Neuronal stem cell (in vitro differentiated cells): ENCODE data around the gene TIMM21.

Experiments used
- DNase-seq: peaks from one replicate; pipeline ENCODE4 v3.0.0-alpha.2; 2013; ENCODE audit warnings: low spot score
- H2AFZ ChIP-seq: one replicate; pipeline ENCODE4 v1.6.1; 2013; ENCODE audit warnings: mild to moderate bottlenecking, low read length, inconsistent platforms
- H2AK5ac ChIP-seq: 2 replicates; pipeline ENCODE4 v1.6.1; 2013; ENCODE audit warnings: low read depth, mild to moderate bottlenecking, inconsistent platforms, low read length, moderate library complexity, mixed read lengths
- H2BK120ac ChIP-seq: 2 replicates; pipeline ENCODE4 v1.6.1; 2013; ENCODE audit warnings: low read depth, mild to moderate bottlenecking, inconsistent platforms, low read length, moderate library complexity, mixed read lengths
- H2BK12ac ChIP-seq: one replicate; pipeline ENCODE4 v1.6.1; 2013; ENCODE audit warnings: low read length, inconsistent platforms
- H2BK15ac ChIP-seq: 2 replicates; pipeline ENCODE4 v1.6.1; 2013; ENCODE audit warnings: mild to moderate bottlenecking, low read length, inconsistent platforms, mixed read lengths
- H2BK5ac ChIP-seq: one replicate; pipeline ENCODE4 v1.6.1; 2013; ENCODE audit warnings: inconsistent platforms, mild to moderate bottlenecking, low read length, moderate library complexity
- H3K14ac ChIP-seq: one replicate; pipeline ENCODE4 v1.6.1; 2013; ENCODE audit warnings: low read length, inconsistent platforms
- H3K18ac ChIP-seq: 2 replicates; pipeline ENCODE4 v1.6.1; 2013; ENCODE audit warnings: low read length, inconsistent platforms
- H3K23ac ChIP-seq: 2 replicates; pipeline ENCODE4 v1.6.1; 2013; ENCODE audit warnings: low read depth, mild to moderate bottlenecking, mixed read lengths, low read length, inconsistent platforms; ENCODE audit not compliant: poor library complexity
- H3K27ac ChIP-seq: replicated peaks from 3 replicates; pipeline ENCODE4 v1.5.1; 2013; ENCODE audit warnings: low read length, inconsistent platforms
- H3K27me3 ChIP-seq, 3 experiments: 2 replicates each; pipeline ENCODE4 v1.6.1; 2013; ENCODE audit warnings: low read length in 3 of 3, mild to moderate bottlenecking in 2 of 3, inconsistent platforms in 1 of 3, low read depth in 1 of 3, mixed read lengths in 1 of 3, moderate library complexity in 1 of 3; ENCODE audit not compliant: control insufficient read depth in 3 of 3, insufficient read depth in 3 of 3
- H3K36me3 ChIP-seq, 2 donors: replicated peaks in 1 of 2; 2 replicates each; pipeline ENCODE4 v1.6.1; 2013; ENCODE audit warnings: low read length in 2 of 2; ENCODE audit not compliant: control insufficient read depth in 2 of 2, insufficient read depth in 2 of 2
- H3K4ac ChIP-seq: 2 replicates; pipeline ENCODE4 v1.6.1; 2013; ENCODE audit warnings: inconsistent platforms, mild to moderate bottlenecking, low read length, moderate library complexity
- H3K4me1 ChIP-seq, 2 donors: 1 replicate in 1 of 2; 2 replicates in 1 of 2; pipeline ENCODE4 v1.6.1; 2013; ENCODE audit warnings: low read length in 2 of 2, low read depth in 1 of 2; ENCODE audit not compliant: control insufficient read depth in 2 of 2, insufficient read depth in 1 of 2
- H3K4me2 ChIP-seq: one replicate; pipeline ENCODE4 v1.6.1; 2013; ENCODE audit warnings: mild to moderate bottlenecking, low read length, inconsistent platforms; ENCODE audit not compliant: insufficient read depth, poor library complexity, severe bottlenecking
- H3K4me3 ChIP-seq, 2 donors: 2 replicates each; pipeline ENCODE4 v1.5.1; 2013; ENCODE audit warnings: low read length in 2 of 2, mild to moderate bottlenecking in 2 of 2, inconsistent platforms in 1 of 2, moderate library complexity in 1 of 2
- H3K79me1 ChIP-seq: one replicate; pipeline ENCODE4 v1.6.1; 2013; ENCODE audit warnings: low read depth, mild to moderate bottlenecking, inconsistent platforms, low read length, moderate library complexity
- H3K9ac ChIP-seq: one replicate; pipeline ENCODE4 v1.6.1; 2013; ENCODE audit warnings: mild to moderate bottlenecking, low read depth, low read length, inconsistent platforms; ENCODE audit not compliant: poor library complexity
- H3K9me3 ChIP-seq, 2 donors: replicated peaks in 1 of 2; 2 replicates each; pipeline versions ENCODE3 to v1.6.1; 2013; ENCODE audit warnings: low read length in 2 of 2, mild to moderate bottlenecking in 2 of 2, inconsistent platforms in 1 of 2, low read depth in 1 of 2, mixed read lengths in 1 of 2, moderate library complexity in 1 of 2; ENCODE audit not compliant: control insufficient read depth in 2 of 2, insufficient read depth in 1 of 2
- H4K8ac ChIP-seq: one replicate; pipeline ENCODE4 v1.6.1; 2013; ENCODE audit warnings: low read depth, mild to moderate bottlenecking, inconsistent platforms, low read length, moderate library complexity
- H4K91ac ChIP-seq: one replicate; pipeline ENCODE4 v1.6.1; 2013; ENCODE audit warnings: low read length, low read depth, mild to moderate bottlenecking, inconsistent platforms; ENCODE audit not compliant: poor library complexity
- WGBS, 2 donors: extraction: QIAGEN DNeasy Blood & Tissue Kit; methylation state at CpG; one replicate each; pipeline ENCODE4 v1.1.7; 2013; ENCODE audit warnings: missing lambda C conversion rate in 2 of 2, mixed read lengths in 1 of 2; ENCODE audit not compliant: insufficient read length in 2 of 2, insufficient replicate concordance in 1 of 2; ENCODE audit errors: extremely low coverage in 2 of 2; 5-methylcytosine and 5-hydroxymethylcytosine counted together

TIMM21 gene

GRCh38 chr18:74123200-74123599, 25.1 kb upstream of the TIMM21 start:
- Histone ChIP-seq H2BK15ac (no peak overlapping the region), H4K91ac (no peak overlapping the region), H3K27ac (no peak overlapping the region), H3K4me1 (peaks cover 6 to 10% of the 10 kb centered on the region in 2 donors), H4K8ac (no peak overlapping the region), H2AFZ (no peak overlapping the region), H3K79me1 (no peaks in the 10 kb centered on the region), H3K4ac (no peak overlapping the region), H3K18ac (no peak overlapping the region), H2AK5ac (no peak overlapping the region), H3K9ac (no peak overlapping the region), H3K14ac (no peak overlapping the region), H3K23ac (no peak overlapping the region), H3K4me2 (no peak overlapping the region), H3K36me3 (no peaks in the 10 kb centered on the region), H2BK120ac (no peak overlapping the region), H2BK12ac (no peak overlapping the region), H3K27me3 (no peaks in the 10 kb centered on the region), H3K9me3 (no peaks in the 10 kb centered on the region), H2BK5ac (no peak overlapping the region), H3K4me3 (no peak overlapping the region)
- no peak for DNase-seq
- no CpG with 5 or more reads among the region's 6 CpGs for WGBS, 2 donors

GRCh38 chr18:74124642-74125041, 23.7 kb upstream of the TIMM21 start:
- no peak overlapping the region for H2BK120ac ChIP-seq
- no peak overlapping the region for H3K4me3 ChIP-seq
- peaks cover 7 to 16% of the 10 kb centered on the region in 2 donors for H3K4me1 ChIP-seq
- no CpG with 5 or more reads among the region's 1 CpG for WGBS, 2 donors
- no peak overlapping the region for H3K18ac ChIP-seq
- H3K4ac ChIP-seq: no peak overlapping the region
- no peak overlapping the region for H2BK15ac ChIP-seq
- H3K79me1 ChIP-seq: no peaks in the 10 kb centered on the region
- no peaks in the 10 kb centered on the region for H3K27me3 ChIP-seq
- no peak overlapping the region for H3K27ac ChIP-seq
- H3K9me3 ChIP-seq: no peaks in the 10 kb centered on the region
- no peak overlapping the region for H3K9ac ChIP-seq
- H3K4me2 ChIP-seq: no peak overlapping the region
- no peaks in the 10 kb centered on the region for H3K36me3 ChIP-seq
- no peak overlapping the region for H2BK12ac ChIP-seq
- H2BK5ac ChIP-seq: no peak overlapping the region
- H4K91ac ChIP-seq: no peak overlapping the region
- H3K14ac ChIP-seq: no peak overlapping the region
- H2AFZ ChIP-seq: no peak overlapping the region
- no peak overlapping the region for H4K8ac ChIP-seq
- no peak for DNase-seq
- no peak overlapping the region for H3K23ac ChIP-seq
- no peak overlapping the region for H2AK5ac ChIP-seq

GRCh38 chr18:74126684-74127655, 21.4 kb upstream of the TIMM21 start:
- Histone ChIP-seq H2BK5ac (no peak overlapping the region), H2AFZ (peak overlapping the region; percentile 37), H3K27ac (no peak overlapping the region), H3K4ac (no peak overlapping the region), H3K79me1 (no peaks in the 10 kb centered on the region), H3K9me3 (no peaks in the 10 kb centered on the region), H2AK5ac (no peak overlapping the region), H3K27me3 (no peaks in the 10 kb centered on the region), H4K8ac (no peak overlapping the region), H3K23ac (no peak overlapping the region), H4K91ac (no peak overlapping the region), H2BK15ac (no peak overlapping the region), H3K9ac (no peak overlapping the region), H2BK120ac (no peak overlapping the region), H3K14ac (no peak overlapping the region), H3K18ac (no peak overlapping the region), H3K4me2 (no peak overlapping the region), H3K4me1 (peaks cover 7 to 16% of the 10 kb centered on the region in 2 donors), H3K4me3 (no peak overlapping the region), H3K36me3 (no peaks in the 10 kb centered on the region), H2BK12ac (no peak overlapping the region)
- no peak for DNase-seq
- WGBS, 2 donors: no CpG with 5 or more reads among the region's 10 CpGs

- no peak overlapping the region for H3K4ac ChIP-seq
- H2BK120ac ChIP-seq: no peak overlapping the region
- no peak overlapping the region for H2BK12ac ChIP-seq
- no peak overlapping the region for H3K9ac ChIP-seq
- H3K14ac ChIP-seq: no peak overlapping the region
- DNase-seq: no peak
- no peak overlapping the region for H4K91ac ChIP-seq
- H3K4me3 ChIP-seq: no peak overlapping the region
- no peak overlapping the region for H3K23ac ChIP-seq
- no peak overlapping the region for H2AK5ac ChIP-seq
- no peak overlapping the region for H3K18ac ChIP-seq
- H2BK5ac ChIP-seq: no peak overlapping the region
- H3K36me3 ChIP-seq: no peaks in the 10 kb centered on the region
- peaks cover 7 to 16% of the 10 kb centered on the region in 2 donors for H3K4me1 ChIP-seq
- no CpG with 5 or more reads among the region's 3 CpGs for WGBS, 2 donors
- no peak overlapping the region for H2BK15ac ChIP-seq
- H3K79me1 ChIP-seq: no peaks in the 10 kb centered on the region
- H3K9me3 ChIP-seq: no peaks in the 10 kb centered on the region
- H4K8ac ChIP-seq: no peak overlapping the region
- no peak overlapping the region for H3K4me2 ChIP-seq
- no peak overlapping the region for H3K27ac ChIP-seq
- H2AFZ ChIP-seq: peak overlapping the region; percentile 2
- H3K27me3 ChIP-seq: no peaks in the 10 kb centered on the region
These were observed 20.2 kb upstream of the TIMM21 start for GRCh38 chr18:74128159-74128558.
